Heart right ventricle (tissue), 16 donors: Measurements from ENCODE around the gene CD200R1. TPM values are rescaled to one million over a fixed set of nuclear protein-coding genes. Genes with fewer than 3 reads are reported as not detected.
A peak's percentile ranks its signal among the peaks of the same experiment; 100 is the strongest.

Experiments
- ATAC-seq, 8 donors: fragments of 200-7000 bp; cut with Tn5 transposase; one replicate each; pipeline ENCODE4 v1.9.1; 2020; ENCODE audit warnings: mild to moderate bottlenecking in 8 of 8, moderate library complexity in 8 of 8, moderate number of reproducible peaks in 1 of 8
- DNase-seq, 2 donors: peaks; one replicate each; pipeline ENCODE4 v3.0.0-alpha.2; 2020
- H3K27ac ChIP-seq, 10 donors: fragments of 200-600 bp; sonication (generic) in 2 of 10; one replicate each; pipeline versions ENCODE4 v1.5.0 to v1.8.0; 2020 to 2022; ENCODE audit warnings: mild to moderate bottlenecking in 3 of 10
- H3K27me3 ChIP-seq, 7 donors: fragments of 200-600 bp; one replicate each; pipeline ENCODE4 v1.8.0; 2021 to 2022; ENCODE audit warnings: mild to moderate bottlenecking in 2 of 7
- H3K36me3 ChIP-seq, 9 donors: fragments of 200-600 bp; sonication (generic) in 1 of 9; one replicate each; pipeline versions ENCODE4 v1.5.0 to v1.8.0; 2020 to 2022; ENCODE audit warnings: mild to moderate bottlenecking in 2 of 9
- H3K4me1 ChIP-seq, 9 donors: fragments of 200-600 bp; sonication (generic) in 1 of 9; one replicate each; pipeline versions ENCODE4 v1.5.0 to v1.8.0; 2020 to 2022; ENCODE audit warnings: mild to moderate bottlenecking in 4 of 9
- H3K4me3 ChIP-seq, 10 donors: fragments of 200-600 bp; sonication (generic) in 2 of 10; one replicate each; pipeline versions ENCODE4 v1.5.0 to v1.8.0; 2020 to 2022; ENCODE audit warnings: mild to moderate bottlenecking in 7 of 10, moderate library complexity in 2 of 10
- H3K9me3 ChIP-seq, 11 donors: fragments of 200-600 bp in 10 of 11; sonication (generic) in 2 of 11; one replicate each; pipeline versions ENCODE4 v1.5.0 to v1.8.0; 2013 to 2022; ENCODE audit warnings: mild to moderate bottlenecking in 2 of 11, control low read depth in 1 of 11, moderate library complexity in 1 of 11
- CTCF ChIP-seq, 9 donors: fragments of 200-600 bp; sonication (generic) in 2 of 9; IDR thresholded peaks; one replicate each; pipeline versions ENCODE4 v1.5.0 to v1.8.0; 2021 to 2022; ENCODE audit warnings: antibody characterized with exemption in 9 of 9, mild to moderate bottlenecking in 5 of 9, moderate library complexity in 1 of 9
- WGBS, 2 donors: extraction: QIAGEN DNeasy Blood & Tissue Kit; methylation state at CpG; one replicate each; pipeline ENCODE4 v1.1.7; 2013; ENCODE audit warnings: inconsistent platforms in 1 of 2; 5-methylcytosine and 5-hydroxymethylcytosine counted together
- intact Hi-C, 10 donors: fragments of 100-400 bp; cut with DNase I; formaldehyde crosslinking; loops; one replicate each; pipeline versions ENCODE4 v1.11.1 to v1.14.2; 2022
- long read RNA-seq, 3 donors: library from polyadenylated mRNA; unstranded; transcript quantifications; one replicate each; pipeline ENCODE4 v2.0.0, GENCODE V29; 2020 to 2021
- polyA plus RNA-seq, 2 donors: library from polyadenylated mRNA; stranded (reverse); fragments of 200-250 nt; gene quantifications; one replicate each; pipeline ENCODE4 v1.2.3, GENCODE V29; 2013
- total RNA-seq, 10 donors: library from RNA; stranded (reverse); fragmentation: NEBNext Ultra II Directional in 3 of 10; extraction: Animal tissue kit (Norgen Biotek cat#: 25700) in 3 of 10; gene quantifications; one replicate each; pipeline versions ENCODE4 v1.2.1 to v1.2.4, GENCODE V29; 2021 to 2023
- donor health status: Arrhythmogenic right ventricular cardiomyopathy.
- donor health status: ischemic (EF 13 %, LVEDD 7.1; RV severe dilation, severe dysfunction).
- donor health status: healthy with polysubstance abuse.
- donor health status: DM: no; HTN: yes; CAD: no.
- donor health status: DM: no; HTN: no; CAD: no.
- donor health status: ischemic (EF 25% LVEDD 6.9; RV normal size, moderate dysfunction).
- donor health status: ischemic (EF 25% LVEDD 5.7; RV mildly dilated, moderate dysfunction).
- donor health status: healthy.
- donor health status: DM: yes; HTN: yes; CAD: no.
- donor health status: Ischemic cardiomyopathy.
- donor health status: ischemic (EF 35%, LVEDD 5.7; RV mildly dilated, moderate dysfunction).
- donor health status: nonischemic (EF 11% LVEDD 7.7; RV severe dilation, severe dysfunction).
- donor health status: DM: yes; HTN: yes; CAD: no.
- donor health status: PGD.
- donor health status: ischemic (EF 29% LVEDD 5.4; RV normal size, mild dysfunction).
- donor health status: nonischemic (EF 23%, LVEDD 6.1; RV moderate dilation, normal function).

Gene CD200R1, protein sequence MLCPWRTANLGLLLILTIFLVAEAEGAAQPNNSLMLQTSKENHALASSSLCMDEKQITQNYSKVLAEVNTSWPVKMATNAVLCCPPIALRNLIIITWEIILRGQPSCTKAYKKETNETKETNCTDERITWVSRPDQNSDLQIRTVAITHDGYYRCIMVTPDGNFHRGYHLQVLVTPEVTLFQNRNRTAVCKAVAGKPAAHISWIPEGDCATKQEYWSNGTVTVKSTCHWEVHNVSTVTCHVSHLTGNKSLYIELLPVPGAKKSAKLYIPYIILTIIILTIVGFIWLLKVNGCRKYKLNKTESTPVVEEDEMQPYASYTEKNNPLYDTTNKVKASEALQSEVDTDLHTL
- total RNA-seq: 1 to 10 TPM in 4 of 10 donors, under 1 TPM in 6; 0.13 to 2.6 (median 0.52) TPM
- under 1 TPM; 0.07 to 0.16 TPM for polyA plus RNA-seq
- long read RNA-seq, donor 1, partial matches to known transcripts: 0 of 1 reads
- long read RNA-seq, donor 1, other reads (novel, unspliced or antisense): 0 of 1 reads
- long read RNA-seq, donor 2: 0 reads
- long read RNA-seq, donor 3: 0 reads

GRCh38 chr3:112974894-112975293 is at the start of gene CD200R1:
TSS of gene CD200R1 (minus strand) at chr3:112975103. CDS start at chr3:112974857, 246 bp downstream.
- peaks cover 0 to 9% (median 0%) of the 10 kb centered on the region in 7 donors for H3K27me3 ChIP-seq
- peaks cover 0 to 24% (median 0%) of the 10 kb centered on the region in 9 donors for H3K4me1 ChIP-seq
- DNase-seq (no peak), ATAC-seq (peak in 6 of 8 donors; percentile 25 to 62 (median 47))
- no peaks in the 10 kb centered on the region for H3K9me3 ChIP-seq
- WGBS, 2 donors: 48 to 57% methylated on average over 5 of the region's 5 CpGs
- H3K27ac ChIP-seq: peak within 1 kb of the TSS in 2 of 10 donors; percentile 26 to 81
- no peaks in the 10 kb centered on the region for H3K36me3 ChIP-seq
- intact Hi-C loops: loop anchor here in 7 of 10 donors (5.0 to 10.0 kb wide), 5 partner anchors 238 to 393 kb away; partner anchors contain the start of gene CCDC80 (in 3 of the 7)
- peak within 1 kb of the TSS in 7 of 10 donors; percentile 4 to 42 (median 26) for H3K4me3 ChIP-seq
- TF ChIP-seq CTCF (IDR thresholded peaks at IDR 0.05): no peak

GRCh38 chr3:113021471-113021870 is 46.6 kb upstream of the CD200R1 start:
- TF ChIP-seq CTCF (IDR thresholded peaks at IDR 0.05): no peak
- H3K27ac ChIP-seq: no peak overlapping the region
- no peak for DNase-seq
- H3K4me3 ChIP-seq: no peak overlapping the region
- intact Hi-C loops: no loop called here
- H3K4me1 ChIP-seq: peaks cover 4 to 36% (median 23%) of the 10 kb centered on the region in 9 donors
- no peaks in the 10 kb centered on the region for H3K27me3 ChIP-seq
- no peak for ATAC-seq
- 81 to 91% methylated on average over 2 of the region's 2 CpGs for WGBS, 2 donors
- peaks cover 0 to 14% (median 2%) of the 10 kb centered on the region in 9 donors for H3K36me3 ChIP-seq
- H3K9me3 ChIP-seq: no peaks in the 10 kb centered on the region

GRCh38 chr3:113019182-113020137 is 44.6 kb upstream of the CD200R1 start:
- WGBS, 2 donors: 3% methylated on average over 63 of the region's 63 CpGs
- peaks cover 4 to 42% (median 23%) of the 10 kb centered on the region in 9 donors for H3K4me1 ChIP-seq

More at GRCh38 chr3:113019182-113020137, 44.6 kb upstream of the CD200R1 start:
- intact Hi-C loops: loop anchor here in 1 of 10 donors (2.0 kb wide), 1 partner anchor 29 kb away; the partner anchor contains the start of gene GTPBP8
- Histone ChIP-seq H3K27ac (peak overlapping the region; percentile 69 to 99 (median 94)), H3K4me3 (peak overlapping the region; percentile 50 to 88 (median 76)), H3K27me3 (no peaks in the 10 kb centered on the region), H3K36me3 (peaks cover 0 to 34% (median 3%) of the 10 kb centered on the region in 9 donors), H3K9me3 (no peaks in the 10 kb centered on the region)
- peak; percentile 90 to 91 for DNase-seq
- TF ChIP-seq CTCF (IDR thresholded peaks at IDR 0.05): no peak
- peak; percentile 96 to 99 (median 98) for ATAC-seq
